HepG2 (cell line): ENCODE measurements around the gene CRABP1. TPM values are rescaled to one million over a fixed set of nuclear protein-coding genes. Genes with fewer than 3 reads are reported as not detected.
A peak's percentile ranks its signal among the peaks of the same experiment; 100 is the strongest.

Source experiments
- ATAC-seq: fragments of 200-7000 bp; cut with Tn5 transposase; 3 replicates; pipeline ENCODE4 v1.9.1; 2020; ENCODE audit warnings: mild to moderate bottlenecking, moderate library complexity
- BruUV-seq: library from RNA; stranded (reverse); fragments of 400-500 nt; replicated peaks from 2 replicates; lab custom pipeline; 2021; lab: Mats Ljungman, UMichigan
- CTCF ChIA-PET: fragments of 300-600 bp; formaldehyde crosslinking; extraction: SDS; loops from one replicate; lab custom pipeline; 2021; ENCODE audit warnings: low total read pairs, inconsistent platforms, low intra/inter-chr PET ratio; lab: Yijun Ruan, JAX
- POLR2A ChIA-PET: fragments of 350-600 bp; sonication (Branson Sonifier 250); formaldehyde crosslinking; loops from one replicate; lab custom pipeline; 2020; ENCODE audit warnings: antibody characterized with exemption, inconsistent platforms; lab: Yijun Ruan, JAX
- DNase-seq: peaks from one replicate; pipeline ENCODE4 v3.0.0-alpha.2; 2015; ENCODE audit warnings: low spot score
- FAIRE-seq: peaks from 3 replicates; lab custom pipeline; 2011; peaks lifted over from hg19 to GRCh38; lab: Jason Lieb, UNC
- H2AFZ ChIP-seq: one replicate; pipeline ENCODE4 v1.6.1; 2011; ENCODE audit warnings: low read length, inconsistent platforms
- H3K27ac ChIP-seq: fragments of 300-600 bp; 3 replicates; pipeline ENCODE4 v1.8.0; 2011; ENCODE audit warnings: mixed run types, mild to moderate bottlenecking, mixed read lengths, low read length, inconsistent platforms; ENCODE audit not compliant: insufficient read depth; ENCODE audit errors: extremely low read length
- H3K27me3 ChIP-seq, 2 experiments: fragments of 200-600 bp in 1 of 2; 2 replicates in 1 of 2; 3 replicates in 1 of 2; pipeline versions ENCODE4 v1.6.0 to v1.8.0; 2011; ENCODE audit warnings: low read length in 2 of 2, mild to moderate bottlenecking in 2 of 2, moderate library complexity in 2 of 2, inconsistent platforms in 1 of 2; ENCODE audit not compliant: insufficient read depth in 2 of 2, control insufficient read depth in 1 of 2
- H3K36me3 ChIP-seq, 2 experiments: fragments of 200-600 bp in 1 of 2; replicated peaks in 1 of 2; 2 replicates in 1 of 2; 3 replicates in 1 of 2; pipeline versions ENCODE4 v1.5.1 to v1.8.0; 2011; ENCODE audit warnings: low read length in 2 of 2, inconsistent platforms in 1 of 2; ENCODE audit not compliant: insufficient read depth in 2 of 2, control insufficient read depth in 1 of 2
- H3K4me1 ChIP-seq: 2 replicates; pipeline ENCODE4 v1.5.1; 2012; ENCODE audit warnings: low read length, inconsistent platforms; ENCODE audit not compliant: insufficient read depth
- H3K4me2 ChIP-seq: 2 replicates; pipeline ENCODE4 v1.6.0; 2011; ENCODE audit warnings: low read depth, low read length, inconsistent platforms
- H3K4me3 ChIP-seq, 3 experiments: fragments of 200-600 bp in 1 of 3; sonication (generic), shearing (Covaris generic) in 1 of 3; replicated peaks in 1 of 3; 2 replicates each; pipeline ENCODE4 v1.5.1; 2011 to 2016; ENCODE audit warnings: low read length in 3 of 3, inconsistent platforms in 2 of 3, low read depth in 2 of 3, mild to moderate bottlenecking in 2 of 3, control low read depth in 1 of 3, mixed read lengths in 1 of 3; ENCODE audit not compliant: insufficient read depth in 1 of 3
- H3K79me2 ChIP-seq: one replicate; pipeline ENCODE4 v1.6.1; 2011; ENCODE audit warnings: low read length, inconsistent platforms; ENCODE audit not compliant: insufficient read depth
- H3K9ac ChIP-seq: 2 replicates; pipeline ENCODE4 v1.6.0; 2011; ENCODE audit warnings: mild to moderate bottlenecking, low read depth, low read length, inconsistent platforms; ENCODE audit not compliant: insufficient read depth
- H3K9me3 ChIP-seq: 2 replicates; pipeline ENCODE4 v1.5.1; 2012; ENCODE audit warnings: mild to moderate bottlenecking, low read length
- H4K20me1 ChIP-seq: 2 replicates; pipeline ENCODE4 v1.6.0; 2011; ENCODE audit warnings: inconsistent platforms, mild to moderate bottlenecking, low read length, moderate library complexity; ENCODE audit not compliant: insufficient read depth
- ADNP ChIP-seq: sonication (generic); formaldehyde crosslinking; IDR thresholded peaks from 2 replicates; pipeline ENCODE4 v1.4.0; 2020; ENCODE audit warnings: missing genetic modification reagents
- CBX5 ChIP-seq: sonication (generic); formaldehyde crosslinking; IDR thresholded peaks from 2 replicates; pipeline ENCODE4 v1.4.0; 2020; ENCODE audit warnings: missing genetic modification reagents, borderline replicate concordance
- CCAR2 ChIP-seq: fragments of 200-400 bp; formaldehyde crosslinking; optimal IDR thresholded peaks from 2 replicates; pipeline ENCODE3; 2018; ENCODE audit warnings: low read depth, mild to moderate bottlenecking, low read length, moderate library complexity
- EZH2 ChIP-seq: conservative IDR thresholded peaks from 2 replicates; pipeline ENCODE4 v1.6.1; 2012; ENCODE audit warnings: mild to moderate bottlenecking, low read depth, low read length, moderate library complexity
- HNRNPLL ChIP-seq: fragments of 200-400 bp; formaldehyde crosslinking; IDR thresholded peaks from 2 replicates; pipeline ENCODE4 v1.6.1; 2017; ENCODE audit warnings: mild to moderate bottlenecking, low read depth, low read length; ENCODE audit not compliant: poor library complexity, severe bottlenecking
- SRSF4 ChIP-seq: fragments of 200-400 bp; formaldehyde crosslinking; IDR thresholded peaks from one replicate; pipeline ENCODE4 v1.6.1; 2018; ENCODE audit warnings: mild to moderate bottlenecking, low read depth, low read length, moderate library complexity; ENCODE audit not compliant: poor library complexity, severe bottlenecking
- TSC22D2 ChIP-seq: sonication (generic); formaldehyde crosslinking; IDR thresholded peaks from 2 replicates; pipeline ENCODE4 v1.5.1; 2020; ENCODE audit warnings: missing genetic modification reagents, mild to moderate bottlenecking, borderline replicate concordance
- ZMYM4 ChIP-seq: sonication (generic); formaldehyde crosslinking; IDR thresholded peaks from 2 replicates; pipeline ENCODE4 v1.8.1; 2023; ENCODE audit warnings: mild to moderate bottlenecking, missing genetic modification reagents
- ZNF589 ChIP-seq: sonication (generic); formaldehyde crosslinking; conservative IDR thresholded peaks from 2 replicates; pipeline ENCODE4 v1.8.0; 2022; ENCODE audit warnings: mild to moderate bottlenecking, moderate library complexity, missing genetic modification reagents
- ZNF660 ChIP-seq: sonication (generic); formaldehyde crosslinking; IDR thresholded peaks from 2 replicates; pipeline ENCODE4 v1.5.1; 2020; ENCODE audit warnings: mild to moderate bottlenecking, low read depth, missing genetic modification reagents, borderline replicate concordance
- WGBS: methylation state at CpG from one replicate; pipeline ENCODE4 v1.1.6; 2017; ENCODE audit warnings: low lambda C conversion rate; 5-methylcytosine and 5-hydroxymethylcytosine counted together
- in situ Hi-C: cut with HindIII; loops from 2 replicates; pipeline ENCODE4 v1.10.0; 2017; ENCODE audit warnings: low pct_unique_long_range_greater_than_20kb; ENCODE audit not compliant: extremely low pct_ligation_motif_present
- intact Hi-C: fragments of 100-400 bp; cut with micrococcal nuclease; formaldehyde crosslinking; loops from one replicate; pipeline ENCODE4 v1.10.0; 2022; ENCODE audit not compliant: unreplicated experiment
- polyA plus RNA-seq, 8 experiments: library from polyadenylated mRNA; depleted of rRNA in 3 of 8; stranded (reverse) in 7 of 8; unstranded in 1 of 8; fragments of >200 nt; fragmentation: Illumina TruSeq in 4 of 8; extraction: Trizol in 4 of 8; gene quantifications; 2 replicates each; pipeline versions ENCODE4 v1.2.1 to v1.2.3, GENCODE V29; 2011 to 2016; ENCODE audit warnings: low read depth in 4 of 8, missing spikeins in 1 of 8, mixed read lengths in 1 of 8; ENCODE audit not compliant: insufficient read depth in 1 of 8
- total RNA-seq, 5 experiments: library from RNA; depleted of rRNA; stranded (reverse); fragments of >200 nt; fragmentation: Illumina TruSeq; extraction: Trizol; gene quantifications; 2 replicates each; pipeline ENCODE4 v1.2.3, GENCODE V29; 2016; ENCODE audit warnings: low read depth in 1 of 5
- TF ChIP-seq, protein P1 (sequence below): sonication (generic); formaldehyde crosslinking; IDR thresholded peaks from 2 replicates; pipeline ENCODE4 v1.5.1; 2020; ENCODE audit warnings: missing genetic modification reagents, mild to moderate bottlenecking, borderline replicate concordance
- TF ChIP-seq, protein P2 (sequence below): sonication (generic); formaldehyde crosslinking; IDR thresholded peaks from 2 replicates; pipeline ENCODE4 v1.4.0; 2020; ENCODE audit warnings: mild to moderate bottlenecking, missing genetic modification reagents

Gene CRABP1
- total and polyA plus RNA-seq, 2 of the 13 experiments (the other 11 are each of a cell fraction or from before 2014, with no cell fraction given) = not detected

DNA sequence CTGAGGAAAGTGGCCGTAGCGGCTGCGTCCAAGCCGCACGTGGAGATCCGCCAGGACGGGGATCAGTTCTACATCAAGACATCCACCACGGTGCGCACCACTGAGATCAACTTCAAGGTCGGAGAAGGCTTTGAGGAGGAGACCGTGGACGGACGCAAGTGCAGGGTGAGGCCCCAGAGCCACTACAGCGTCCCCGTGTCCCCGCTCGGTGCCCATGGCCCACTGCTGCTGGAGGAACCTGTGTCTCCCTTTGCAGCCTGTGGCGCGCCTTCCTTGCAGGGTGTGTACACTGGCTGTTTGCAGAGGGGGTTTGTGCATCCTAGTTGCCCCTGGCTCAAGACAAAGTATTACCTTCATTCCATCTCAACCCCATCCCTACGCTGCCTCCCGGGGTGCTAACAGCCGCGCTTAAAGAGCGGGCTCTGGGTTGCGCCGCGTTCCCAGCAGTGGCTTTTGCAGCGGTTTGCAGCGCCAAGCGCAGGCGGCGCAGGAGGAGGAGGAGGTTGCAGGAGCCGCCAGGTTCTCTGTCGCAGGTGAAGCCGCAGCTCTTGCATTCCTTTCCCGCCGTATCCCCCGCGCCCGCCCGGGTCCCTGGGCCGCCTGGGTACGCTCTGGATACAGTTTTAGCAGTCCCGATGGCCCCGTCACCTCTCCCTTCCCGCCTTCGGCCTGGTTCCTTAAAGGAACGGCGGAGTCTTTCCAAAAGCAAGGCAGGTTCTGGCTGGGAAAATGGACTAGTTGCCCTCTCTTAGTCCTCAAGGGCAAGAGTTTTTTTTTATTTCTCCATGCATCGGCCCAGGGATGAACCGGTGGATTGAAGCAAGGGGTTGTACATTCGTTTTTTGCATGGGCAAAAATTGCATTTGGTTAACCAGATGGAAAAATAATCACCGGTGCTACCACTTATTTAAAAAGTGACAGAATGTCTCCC lies 1.2 kb downstream of the CRABP1 start:
- DNase-seq = no peak
- no peaks in the 10 kb centered on the region for H3K79me2 ChIP-seq
- BruUV-seq = no TSS peak
- H3K4me2 ChIP-seq = no peak overlapping the region
- intact Hi-C loops = loop anchor here (10.0 kb wide), 1 partner anchor 53 kb away; no protein-coding TSS in a partner anchor
- ChIA-PET CTCF (no interaction called here), POLR2A (no interaction called here)
- peak; percentile 63 for ATAC-seq
- no peak overlapping the region for H3K4me3 ChIP-seq
- no peaks in the 10 kb centered on the region for H4K20me1 ChIP-seq
- peaks cover 6 to 57% of the 10 kb centered on the region in 2 experiments; a peak in 4 of 5 replicates for H3K27me3 ChIP-seq
- no peaks in the 10 kb centered on the region for H3K36me3 ChIP-seq
- no peaks in the 10 kb centered on the region for H3K9me3 ChIP-seq
- H3K9ac ChIP-seq = no peak overlapping the region
- in situ Hi-C loops = no loop called here
- peaks cover 10% of the 10 kb centered on the region; the same call in 1 of the 2 replicates for H3K4me1 ChIP-seq
- no peak overlapping the region for H2AFZ ChIP-seq
- H3K27ac ChIP-seq = no peak overlapping the region
- TF ChIP-seq EZH2 (peak; percentile 88; the same call in 1 of the 2 replicates), ADNP (no peak), ZMYM4 (CRISPR knock-in tag) (no peak), TSC22D2 (CRISPR knock-in tag) (no peak), ZNF589 (no peak), HNRNPLL (peak; percentile 60), CBX5 (no peak), CCAR2 (no peak), SRSF4 (no peak), ZNF660 (CRISPR knock-in tag) (no peak)
- TF ChIP-seq, protein P1, sequence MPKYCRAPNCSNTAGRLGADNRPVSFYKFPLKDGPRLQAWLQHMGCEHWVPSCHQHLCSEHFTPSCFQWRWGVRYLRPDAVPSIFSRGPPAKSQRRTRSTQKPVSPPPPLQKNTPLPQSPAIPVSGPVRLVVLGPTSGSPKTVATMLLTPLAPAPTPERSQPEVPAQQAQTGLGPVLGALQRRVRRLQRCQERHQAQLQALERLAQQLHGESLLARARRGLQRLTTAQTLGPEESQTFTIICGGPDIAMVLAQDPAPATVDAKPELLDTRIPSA (CRISPR knock-in tag) = no peak
- TF ChIP-seq, protein P2, sequence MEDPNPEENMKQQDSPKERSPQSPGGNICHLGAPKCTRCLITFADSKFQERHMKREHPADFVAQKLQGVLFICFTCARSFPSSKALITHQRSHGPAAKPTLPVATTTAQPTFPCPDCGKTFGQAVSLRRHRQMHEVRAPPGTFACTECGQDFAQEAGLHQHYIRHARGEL = no peak
- no peak for FAIRE-seq
- WGBS = 7% methylated on average over 27 of the region's 53 CpGs
